Tongue (tissue), 2 donors: ENCODE data around the gene LRTM2. TPM values are rescaled to one million over a fixed set of nuclear protein-coding genes. Genes with fewer than 3 reads are reported as not detected.

Experiments
- DNase-seq: peaks from one replicate; pipeline ENCODE4 v3.0.0-alpha.2; 2015
- total RNA-seq: library from RNA; depleted of rRNA; stranded (reverse); fragments of >200 nt; gene quantifications from one replicate; pipeline ENCODE4 v1.2.3, GENCODE V29; 2014

Gene LRTM2
- not detected for total RNA-seq

GRCh38 chr12:1820191-1820895 is at the start of gene LRTM2:
Gene LRTM2, plus strand, starts transcription at chr12:1820565. Its CDS starts 7,584 bp downstream, at chr12:1828149.
- peak; percentile 46 for DNase-seq

GRCh38 chr12:1773937-1774655 is 46.3 kb upstream of the LRTM2 start:
- DNase-seq = peak; percentile 22

GRCh38 chr12:1776170-1776921 is 44.0 kb upstream of the LRTM2 start:
- peak; percentile 16 for DNase-seq

- DNase-seq = no peak
Observed at GRCh38 chr12:1777798-1778197, 42.6 kb upstream of the LRTM2 start.

GRCh38 chr12:1778911-1779310 is 41.5 kb upstream of the LRTM2 start:
- no peak for DNase-seq

GRCh38 chr12:1779783-1780182 is 40.6 kb upstream of the LRTM2 start:
- DNase-seq = peak; percentile 18

GRCh38 chr12:1781772-1782171 is 38.6 kb upstream of the LRTM2 start:
- DNase-seq = peak; percentile 39

- DNase-seq = no peak
Observed at GRCh38 chr12:1782215-1782614, 38.1 kb upstream of the LRTM2 start.

GRCh38 chr12:1787714-1788113 is 32.7 kb upstream of the LRTM2 start:
- no peak for DNase-seq

GRCh38 chr12:1790444-1790843 is 29.9 kb upstream of the LRTM2 start:
- no peak for DNase-seq

GRCh38 chr12:1791104-1791841 is 29.1 kb upstream of the LRTM2 start:
- DNase-seq = peak; percentile 84

- DNase-seq = no peak
Observed at GRCh38 chr12:1792406-1792805, 28.0 kb upstream of the LRTM2 start.

GRCh38 chr12:1793426-1794210 is 26.7 kb upstream of the LRTM2 start:
- DNase-seq = no peak

- DNase-seq = no peak
Observed at GRCh38 chr12:1794440-1795090, 25.8 kb upstream of the LRTM2 start.

- DNase-seq = no peak
Observed at GRCh38 chr12:1795221-1795784, 25.1 kb upstream of the LRTM2 start.

- DNase-seq = peak; percentile 92
Observed at GRCh38 chr12:1795785-1796514, 24.4 kb upstream of the LRTM2 start.

GRCh38 chr12:1796515-1797010 is 23.8 kb upstream of the LRTM2 start:
- peak; percentile 34 for DNase-seq

- peak; percentile 34 for DNase-seq
Observed at GRCh38 chr12:1797011-1797901, 23.1 kb upstream of the LRTM2 start.
